Activated CD8-positive, alpha-beta memory T cell treated with anti-CD3 and anti-CD28 coated beads for 4 hours (primary cell): ENCODE results near the gene ZC3H18.

Experiments
- DNase-seq, 2 donors: peaks; one replicate each; pipeline ENCODE4 v3.0.0-alpha.2; 2020; ENCODE audit warnings: low read depth in 2 of 2

Gene ZC3H18

DNA sequence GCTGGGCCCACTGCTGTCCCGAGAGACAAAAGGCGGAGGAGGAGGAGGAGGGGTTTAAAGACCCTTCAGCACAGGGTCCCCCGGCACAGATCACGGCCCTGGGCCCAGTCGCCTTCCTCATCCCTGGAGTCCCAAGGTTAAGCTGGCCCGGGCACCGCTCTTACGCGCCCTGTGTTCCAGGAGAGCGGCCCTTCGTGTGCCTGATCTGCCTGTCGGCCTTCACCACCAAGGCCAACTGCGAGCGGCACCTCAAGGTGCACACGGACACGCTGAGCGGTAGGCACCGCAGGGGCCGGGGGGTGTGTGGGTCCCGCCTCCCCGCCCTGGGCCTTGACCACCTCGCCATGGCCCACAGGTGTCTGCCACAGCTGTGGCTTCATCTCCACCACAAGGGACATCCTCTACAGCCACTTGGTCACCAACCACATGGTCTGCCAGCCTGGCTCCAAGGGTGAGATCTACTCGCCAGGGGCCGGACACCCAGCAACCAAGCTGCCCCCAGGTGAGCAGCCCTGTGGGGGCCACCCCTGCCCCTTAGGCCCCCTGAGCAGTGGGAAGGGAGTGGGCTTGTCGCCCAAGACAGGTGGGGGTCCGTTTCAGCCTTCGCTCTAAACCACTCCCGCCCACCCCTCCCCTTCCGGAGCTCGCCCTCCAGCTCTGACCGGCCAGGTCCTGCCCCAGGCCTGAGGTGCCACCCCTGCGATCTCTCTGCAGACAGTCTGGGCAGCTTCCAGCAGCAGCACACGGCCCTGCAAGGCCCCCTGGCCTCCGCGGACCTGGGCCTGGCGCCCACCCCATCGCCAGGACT, 37.6 kb upstream of the ZC3H18 start:
- DNase-seq: no peak

GRCh38 chr16:88533381-88533917, 36.8 kb upstream of the ZC3H18 start:
- DNase-seq: no peak

GRCh38 chr16:88533932-88534637, 36.1 kb upstream of the ZC3H18 start:
- peak; percentile 42 to 57 for DNase-seq

DNA sequence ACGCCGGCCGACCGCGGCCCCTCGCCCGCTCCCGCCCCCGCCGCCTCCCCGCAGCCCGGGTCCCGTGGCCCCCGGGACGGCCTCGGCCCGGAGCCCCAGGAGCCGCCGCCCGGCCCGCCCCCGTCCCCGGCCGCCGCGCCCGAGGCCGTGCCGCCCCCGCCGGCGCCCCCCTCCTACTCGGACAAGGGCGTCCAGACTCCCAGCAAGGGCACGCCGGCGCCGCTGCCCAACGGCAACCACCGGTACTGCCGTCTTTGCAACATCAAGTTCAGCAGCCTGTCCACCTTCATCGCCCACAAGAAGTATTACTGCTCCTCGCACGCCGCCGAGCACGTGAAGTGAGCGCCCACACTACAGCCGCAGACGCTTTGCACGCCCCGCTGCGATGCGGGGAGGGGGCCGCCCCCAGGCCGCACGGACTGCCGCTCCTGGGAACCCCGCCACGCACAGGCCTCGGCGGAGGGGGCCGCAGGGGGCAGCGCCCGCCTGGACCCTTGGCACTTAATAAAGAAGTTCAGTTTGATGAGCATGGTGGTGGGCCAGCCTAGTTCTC, 35.5 kb upstream of the ZC3H18 start:
- DNase-seq: no peak

GRCh38 chr16:88535191-88535856, 34.9 kb upstream of the ZC3H18 start:
- no peak for DNase-seq

GRCh38 chr16:88535857-88536222, 34.4 kb upstream of the ZC3H18 start:
- DNase-seq: no peak

GRCh38 chr16:88536510-88536909, 33.7 kb upstream of the ZC3H18 start:
- no peak for DNase-seq

DNA sequence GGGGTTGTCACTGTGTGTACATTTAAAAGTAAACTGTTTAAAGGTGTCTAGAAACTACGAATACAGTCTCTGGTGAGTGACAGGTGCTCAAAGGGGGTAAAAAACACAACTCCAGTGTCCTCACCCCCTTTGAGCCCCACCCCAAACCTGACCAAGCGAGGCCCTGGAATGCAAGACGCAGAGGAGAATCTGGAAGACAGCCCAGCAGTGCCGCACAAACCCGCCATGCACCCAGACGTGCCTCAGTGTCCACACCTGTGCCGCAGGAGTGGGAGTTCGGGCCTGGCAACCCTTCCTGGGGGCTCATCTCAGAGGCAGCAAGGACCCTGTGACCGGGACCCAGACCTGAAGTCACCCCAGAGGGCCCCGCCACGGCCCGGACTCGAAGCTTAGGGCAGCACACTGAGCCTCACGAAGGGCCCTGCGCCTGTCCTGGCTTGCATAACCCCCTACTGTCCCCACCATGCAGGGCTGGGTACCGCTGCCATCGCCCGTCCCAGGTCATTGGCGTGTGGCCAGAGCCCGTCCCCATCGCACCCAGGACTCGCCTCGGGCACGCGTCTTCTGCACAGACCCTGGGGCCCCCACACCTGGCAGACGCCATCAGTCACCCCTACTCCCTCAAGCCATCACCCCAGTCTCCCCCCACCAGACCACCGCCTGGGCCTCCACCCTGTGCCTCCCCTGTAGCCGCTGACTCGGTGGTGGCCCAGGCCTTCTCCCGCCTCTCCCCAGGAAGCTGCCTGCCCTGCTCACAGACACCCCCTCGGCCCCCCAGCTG, 33.0 kb upstream of the ZC3H18 start:
- no peak for DNase-seq

- no peak for DNase-seq
Observed at GRCh38 chr16:88537859-88538258, 32.3 kb upstream of the ZC3H18 start.

- DNase-seq: no peak
Observed at GRCh38 chr16:88538366-88539060, 31.7 kb upstream of the ZC3H18 start.

DNA sequence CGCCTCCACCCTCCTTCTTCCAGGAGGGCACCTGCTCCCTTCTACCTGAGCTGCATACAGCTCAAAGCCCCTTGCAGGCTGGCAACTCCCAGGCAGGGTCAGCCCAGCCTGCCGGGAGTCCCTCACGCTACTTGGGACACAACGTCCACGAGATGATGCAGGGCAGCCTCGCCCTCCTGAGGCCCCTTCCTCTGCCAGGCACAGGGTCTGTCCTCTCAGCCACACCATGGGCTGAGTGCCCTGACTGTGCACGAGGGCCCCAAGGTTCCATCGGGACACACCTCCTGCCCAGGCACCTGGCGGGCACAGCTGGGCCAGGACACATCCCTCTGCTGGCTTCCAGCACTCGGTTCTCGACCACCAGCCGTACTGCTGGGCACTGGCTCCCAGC, 30.9 kb upstream of the ZC3H18 start:
- DNase-seq: no peak

DNA sequence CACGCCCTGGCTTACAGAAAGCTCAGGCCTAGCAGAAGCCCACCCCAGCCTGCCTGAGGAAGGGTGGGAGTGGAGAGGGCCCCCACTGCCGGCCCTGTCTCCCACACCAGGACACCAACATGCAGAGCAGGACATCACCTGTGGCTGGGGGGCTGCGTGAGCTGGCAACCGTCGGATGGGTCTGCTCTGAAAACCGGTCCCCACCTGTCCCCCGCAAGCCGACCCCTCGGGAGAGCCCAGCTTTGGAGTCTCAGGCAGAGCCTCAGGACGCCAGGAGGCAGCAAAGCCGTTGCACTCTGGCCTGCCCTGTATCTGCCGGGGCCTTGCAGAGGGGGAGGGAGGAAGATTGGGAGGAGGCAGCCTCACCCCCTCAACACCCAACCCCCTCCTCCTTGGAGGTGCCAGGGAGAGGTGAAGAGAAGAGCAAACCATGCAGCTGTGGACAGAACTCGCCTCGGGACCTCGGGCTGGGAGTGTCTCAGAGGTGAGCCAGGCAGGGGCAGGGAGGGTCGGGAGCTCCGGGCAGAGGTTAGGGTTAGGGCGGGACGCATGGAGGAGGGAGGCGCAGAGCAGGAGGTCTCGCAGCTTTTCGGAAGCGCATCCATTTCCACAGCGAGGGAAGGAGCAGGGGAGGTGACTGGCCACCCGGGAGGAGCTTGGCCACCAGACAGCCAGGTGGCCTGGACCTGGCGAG, 30.4 kb upstream of the ZC3H18 start:
- DNase-seq: no peak

- no peak for DNase-seq
Observed at GRCh38 chr16:88540346-88540977, 29.7 kb upstream of the ZC3H18 start.

DNA sequence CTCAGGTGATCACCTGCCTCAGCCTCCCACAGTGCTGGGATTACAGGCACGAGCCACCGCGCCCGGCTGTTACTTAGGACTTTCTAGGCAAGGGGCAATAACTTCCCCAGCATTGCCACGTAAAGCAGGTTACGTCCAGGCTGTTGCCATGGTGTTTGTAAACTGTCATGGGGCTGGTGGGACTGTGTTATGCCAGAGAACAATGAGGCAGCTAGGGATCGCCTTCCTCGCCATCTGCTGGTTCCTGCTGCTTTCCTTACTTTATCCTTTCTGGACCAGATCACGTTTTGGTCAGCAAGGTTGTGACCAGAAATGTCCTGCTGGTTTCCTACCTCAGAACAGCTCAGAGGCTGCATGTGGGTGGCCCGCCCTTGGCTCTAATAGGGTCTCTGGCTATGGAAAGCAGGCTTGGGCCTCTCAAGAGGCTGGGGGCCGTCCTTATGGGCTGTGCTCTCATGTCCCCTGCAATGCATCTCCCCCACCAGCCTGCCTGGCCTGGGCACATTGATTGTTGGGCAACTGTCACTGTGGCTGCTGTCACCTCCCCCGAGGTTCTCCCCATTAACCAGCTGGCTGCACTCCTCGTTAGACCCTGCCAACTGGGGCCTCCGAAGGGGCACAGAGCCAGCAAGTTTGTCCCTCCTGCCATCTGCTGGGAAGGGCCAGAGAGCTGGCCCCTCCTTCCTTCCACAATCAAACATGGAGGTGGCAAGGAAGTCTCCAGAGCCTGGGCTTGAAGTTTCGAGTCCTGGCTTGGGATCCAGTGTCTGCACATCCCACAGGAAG, 28.2 kb upstream of the ZC3H18 start:
- DNase-seq: no peak

- no peak for DNase-seq
Observed at GRCh38 chr16:88543230-88543813, 26.9 kb upstream of the ZC3H18 start.

GRCh38 chr16:88545781-88546180, 24.4 kb upstream of the ZC3H18 start:
- no peak for DNase-seq

- no peak for DNase-seq
Observed at GRCh38 chr16:88548131-88548874, 21.9 kb upstream of the ZC3H18 start.

GRCh38 chr16:88548985-88549384, 21.2 kb upstream of the ZC3H18 start:
- no peak for DNase-seq
